NB4 (cell line): ENCODE results near the gene TMEM150B.

Experiments
- CTCF ChIP-seq: IDR thresholded peaks from one replicate; pipeline ENCODE4 v1.5.1; 2012; ENCODE audit warnings: low read depth, low read length
- MAX ChIP-seq: IDR thresholded peaks from 2 replicates; pipeline ENCODE4 v1.6.1; 2011; ENCODE audit warnings: low read depth, low read length
- MYC ChIP-seq: IDR thresholded peaks from 2 replicates; pipeline ENCODE4 v1.6.1; 2011; ENCODE audit warnings: low read depth, low read length
- POLR2A ChIP-seq: IDR thresholded peaks from 2 replicates; pipeline ENCODE4 v1.6.1; 2011; ENCODE audit warnings: mild to moderate bottlenecking; ENCODE audit not compliant: insufficient read length; ENCODE audit errors: extremely low read depth

GRCh38 chr19:55353356-55353802, 28.2 kb upstream of the TMEM150B start:
- TF ChIP-seq CTCF = no peak
- no peak for TF ChIP-seq POLR2A
- no peak for TF ChIP-seq MYC
- no peak for TF ChIP-seq MAX
